Measurements from ENCODE around the gene XRCC1. TPM values are rescaled to one million over a fixed set of nuclear protein-coding genes. Genes with fewer than 3 reads are reported as not detected.

Gene XRCC1
- total and polyA plus RNA-seq, 2 experiments from 2014 or later, result 35.3 to 49.5 TPM

GRCh38 chr19:43545276-43545675 is 30.1 kb downstream of the XRCC1 start:
- Mint-ChIP-seq H3K36me3 (ENCODE audit: low read depth) (peaks cover 70% of the 10 kb centered on the region), H3K4me1 (no peaks in the 10 kb centered on the region), H3K27me3 (ENCODE audit: insufficient read depth, low read depth, poor library complexity) (peaks cover 3% of the 10 kb centered on the region), H3K9me3 (peaks cover 5% of the 10 kb centered on the region; the same call in 2 of the 3 replicates), H3K27ac (no peak overlapping the region; the same call in 1 of the 2 replicates), H3K4me3 (no peak overlapping the region)
- H3K4me3 ChIP-seq, result no peak overlapping the region
- H2AFZ ChIP-seq, result no peak overlapping the region
- no peaks in the 10 kb centered on the region for H3F3A ChIP-seq (replicated peaks; ENCODE audit: low read depth)
- no peaks in the 10 kb centered on the region for H3K27me3 ChIP-seq (ENCODE audit: insufficient read depth)
- no peaks in the 10 kb centered on the region for H3K4me1 ChIP-seq (ENCODE audit: insufficient read depth)
- TF ChIP-seq, protein P1, sequence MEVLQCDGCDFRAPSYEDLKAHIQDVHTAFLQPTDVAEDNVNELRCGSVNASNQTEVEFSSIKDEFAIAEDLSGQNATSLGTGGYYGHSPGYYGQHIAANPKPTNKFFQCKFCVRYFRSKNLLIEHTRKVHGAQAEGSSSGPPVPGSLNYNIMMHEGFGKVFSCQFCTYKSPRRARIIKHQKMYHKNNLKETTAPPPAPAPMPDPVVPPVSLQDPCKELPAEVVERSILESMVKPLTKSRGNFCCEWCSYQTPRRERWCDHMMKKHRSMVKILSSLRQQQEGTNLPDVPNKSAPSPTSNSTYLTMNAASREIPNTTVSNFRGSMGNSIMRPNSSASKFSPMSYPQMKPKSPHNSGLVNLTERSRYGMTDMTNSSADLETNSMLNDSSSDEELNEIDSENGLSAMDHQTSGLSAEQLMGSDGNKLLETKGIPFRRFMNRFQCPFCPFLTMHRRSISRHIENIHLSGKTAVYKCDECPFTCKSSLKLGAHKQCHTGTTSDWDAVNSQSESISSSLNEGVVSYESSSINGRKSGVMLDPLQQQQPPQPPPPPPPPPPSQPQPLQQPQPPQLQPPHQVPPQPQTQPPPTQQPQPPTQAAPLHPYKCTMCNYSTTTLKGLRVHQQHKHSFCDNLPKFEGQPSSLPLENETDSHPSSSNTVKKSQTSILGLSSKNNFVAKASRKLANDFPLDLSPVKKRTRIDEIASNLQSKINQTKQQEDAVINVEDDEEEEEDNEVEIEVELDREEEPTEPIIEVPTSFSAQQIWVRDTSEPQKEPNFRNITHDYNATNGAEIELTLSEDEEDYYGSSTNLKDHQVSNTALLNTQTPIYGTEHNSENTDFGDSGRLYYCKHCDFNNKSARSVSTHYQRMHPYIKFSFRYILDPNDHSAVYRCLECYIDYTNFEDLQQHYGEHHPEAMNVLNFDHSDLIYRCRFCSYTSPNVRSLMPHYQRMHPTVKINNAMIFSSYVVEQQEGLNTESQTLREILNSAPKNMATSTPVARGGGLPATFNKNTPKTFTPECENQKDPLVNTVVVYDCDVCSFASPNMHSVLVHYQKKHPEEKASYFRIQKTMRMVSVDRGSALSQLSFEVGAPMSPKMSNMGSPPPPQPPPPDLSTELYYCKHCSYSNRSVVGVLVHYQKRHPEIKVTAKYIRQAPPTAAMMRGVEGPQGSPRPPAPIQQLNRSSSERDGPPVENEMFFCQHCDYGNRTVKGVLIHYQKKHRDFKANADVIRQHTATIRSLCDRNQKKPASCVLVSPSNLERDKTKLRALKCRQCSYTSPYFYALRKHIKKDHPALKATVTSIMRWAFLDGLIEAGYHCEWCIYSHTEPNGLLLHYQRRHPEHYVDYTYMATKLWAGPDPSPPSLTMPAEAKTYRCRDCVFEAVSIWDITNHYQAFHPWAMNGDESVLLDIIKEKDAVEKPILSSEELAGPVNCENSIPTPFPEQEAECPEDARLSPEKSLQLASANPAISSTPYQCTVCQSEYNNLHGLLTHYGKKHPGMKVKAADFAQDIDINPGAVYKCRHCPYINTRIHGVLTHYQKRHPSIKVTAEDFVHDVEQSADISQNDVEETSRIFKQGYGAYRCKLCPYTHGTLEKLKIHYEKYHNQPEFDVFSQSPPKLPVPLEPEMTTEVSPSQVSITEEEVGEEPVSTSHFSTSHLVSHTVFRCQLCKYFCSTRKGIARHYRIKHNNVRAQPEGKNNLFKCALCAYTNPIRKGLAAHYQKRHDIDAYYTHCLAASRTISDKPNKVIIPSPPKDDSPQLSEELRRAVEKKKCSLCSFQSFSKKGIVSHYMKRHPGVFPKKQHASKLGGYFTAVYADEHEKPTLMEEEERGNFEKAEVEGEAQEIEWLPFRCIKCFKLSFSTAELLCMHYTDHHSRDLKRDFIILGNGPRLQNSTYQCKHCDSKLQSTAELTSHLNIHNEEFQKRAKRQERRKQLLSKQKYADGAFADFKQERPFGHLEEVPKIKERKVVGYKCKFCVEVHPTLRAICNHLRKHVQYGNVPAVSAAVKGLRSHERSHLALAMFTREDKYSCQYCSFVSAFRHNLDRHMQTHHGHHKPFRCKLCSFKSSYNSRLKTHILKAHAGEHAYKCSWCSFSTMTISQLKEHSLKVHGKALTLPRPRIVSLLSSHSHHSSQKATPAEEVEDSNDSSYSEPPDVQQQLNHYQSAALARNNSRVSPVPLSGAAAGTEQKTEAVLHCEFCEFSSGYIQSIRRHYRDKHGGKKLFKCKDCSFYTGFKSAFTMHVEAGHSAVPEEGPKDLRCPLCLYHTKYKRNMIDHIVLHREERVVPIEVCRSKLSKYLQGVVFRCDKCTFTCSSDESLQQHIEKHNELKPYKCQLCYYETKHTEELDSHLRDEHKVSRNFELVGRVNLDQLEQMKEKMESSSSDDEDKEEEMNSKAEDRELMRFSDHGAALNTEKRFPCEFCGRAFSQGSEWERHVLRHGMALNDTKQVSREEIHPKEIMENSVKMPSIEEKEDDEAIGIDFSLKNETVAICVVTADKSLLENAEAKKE (CRISPR knock-in tag; IDR thresholded peaks at IDR 0.05), result no peak
- TF ChIP-seq REST (IDR thresholded peaks at IDR 0.05; ENCODE audit: unreplicated experiment) (no peak), ZNF114 (CRISPR knock-in tag; IDR thresholded peaks at IDR 0.05) (no peak), NANOG (IDR thresholded peaks at IDR 0.05; ENCODE audit: borderline replicate concordance) (no peak), ZNF331 (CRISPR knock-in tag; IDR thresholded peaks at IDR 0.05; ENCODE audit: low read depth) (no peak), EZH2phosphoT487 (IDR thresholded peaks at IDR 0.05; ENCODE audit: unreplicated experiment) (no peak), POLR2AphosphoS5 (IDR thresholded peaks at IDR 0.05; ENCODE audit: low read depth) (no peak), STAT1 (IDR thresholded peaks at IDR 0.05; ENCODE audit: unreplicated experiment) (no peak)
- TF ChIP-seq, protein P2, sequence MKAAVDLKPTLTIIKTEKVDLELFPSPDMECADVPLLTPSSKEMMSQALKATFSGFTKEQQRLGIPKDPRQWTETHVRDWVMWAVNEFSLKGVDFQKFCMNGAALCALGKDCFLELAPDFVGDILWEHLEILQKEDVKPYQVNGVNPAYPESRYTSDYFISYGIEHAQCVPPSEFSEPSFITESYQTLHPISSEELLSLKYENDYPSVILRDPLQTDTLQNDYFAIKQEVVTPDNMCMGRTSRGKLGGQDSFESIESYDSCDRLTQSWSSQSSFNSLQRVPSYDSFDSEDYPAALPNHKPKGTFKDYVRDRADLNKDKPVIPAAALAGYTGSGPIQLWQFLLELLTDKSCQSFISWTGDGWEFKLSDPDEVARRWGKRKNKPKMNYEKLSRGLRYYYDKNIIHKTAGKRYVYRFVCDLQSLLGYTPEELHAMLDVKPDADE (IDR thresholded peaks at IDR 0.05), result no peak
- TF ChIP-seq, protein P3, sequence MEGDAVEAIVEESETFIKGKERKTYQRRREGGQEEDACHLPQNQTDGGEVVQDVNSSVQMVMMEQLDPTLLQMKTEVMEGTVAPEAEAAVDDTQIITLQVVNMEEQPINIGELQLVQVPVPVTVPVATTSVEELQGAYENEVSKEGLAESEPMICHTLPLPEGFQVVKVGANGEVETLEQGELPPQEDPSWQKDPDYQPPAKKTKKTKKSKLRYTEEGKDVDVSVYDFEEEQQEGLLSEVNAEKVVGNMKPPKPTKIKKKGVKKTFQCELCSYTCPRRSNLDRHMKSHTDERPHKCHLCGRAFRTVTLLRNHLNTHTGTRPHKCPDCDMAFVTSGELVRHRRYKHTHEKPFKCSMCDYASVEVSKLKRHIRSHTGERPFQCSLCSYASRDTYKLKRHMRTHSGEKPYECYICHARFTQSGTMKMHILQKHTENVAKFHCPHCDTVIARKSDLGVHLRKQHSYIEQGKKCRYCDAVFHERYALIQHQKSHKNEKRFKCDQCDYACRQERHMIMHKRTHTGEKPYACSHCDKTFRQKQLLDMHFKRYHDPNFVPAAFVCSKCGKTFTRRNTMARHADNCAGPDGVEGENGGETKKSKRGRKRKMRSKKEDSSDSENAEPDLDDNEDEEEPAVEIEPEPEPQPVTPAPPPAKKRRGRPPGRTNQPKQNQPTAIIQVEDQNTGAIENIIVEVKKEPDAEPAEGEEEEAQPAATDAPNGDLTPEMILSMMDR (conservative IDR thresholded peaks at IDR 0.05; ENCODE audit: low read depth in 2 of 2), result no peak
- H3K27ac ChIP-seq (ENCODE audit: low read depth), result no peak overlapping the region
- DNase-seq (ENCODE audit: low spot score) (no peak), ATAC-seq (no peak)
- no peaks in the 10 kb centered on the region; the same call in 1 of the 2 replicates for H3K36me3 ChIP-seq (ENCODE audit: insufficient read depth)
- H3K4me2 ChIP-seq, result no peak overlapping the region
- no peaks in the 10 kb centered on the region for H3K79me2 ChIP-seq (replicated peaks; ENCODE audit: insufficient read depth)
- no peaks in the 10 kb centered on the region for H4K20me1 ChIP-seq (replicated peaks; ENCODE audit: insufficient read depth)
- H3K9me2 ChIP-seq (ENCODE audit: insufficient read depth), result no peaks in the 10 kb centered on the region
